Heart left ventricle (tissue), 16 donors: ENCODE results near the gene CTDSP2. TPM values are rescaled to one million over a fixed set of nuclear protein-coding genes. Genes with fewer than 3 reads are reported as not detected.
"Not testable (repeated sequence)": the region's sequence is repeated elsewhere in the genome, so short reads cannot be mapped to it uniquely, and the experiment has no call there.

Source experiments
- ATAC-seq, 4 donors: fragments of 200-7000 bp; cut with Tn5 transposase; one replicate each; pipeline ENCODE4 v1.9.1; 2020 to 2022; ENCODE audit warnings: moderate library complexity in 4 of 4, mild to moderate bottlenecking in 3 of 4, moderate number of reproducible peaks in 1 of 4
- DNase-seq, 5 donors: peaks; one replicate each; pipeline ENCODE4 v3.0.0-alpha.2; 2020
- H3K27ac ChIP-seq, 12 donors: fragments of 200-600 bp; sonication (generic) in 4 of 12; one replicate each; pipeline versions ENCODE4 v1.5.0 to v1.8.0; 2016 to 2022; ENCODE audit warnings: mild to moderate bottlenecking in 2 of 12
- H3K27me3 ChIP-seq, 9 donors: fragments of 200-600 bp; sonication (generic) in 2 of 9; one replicate each; pipeline versions ENCODE4 v1.5.1 to v1.8.0; 2016 to 2022; ENCODE audit warnings: mild to moderate bottlenecking in 3 of 9
- H3K36me3 ChIP-seq, 9 donors: fragments of 200-600 bp; sonication (generic) in 2 of 9; one replicate each; pipeline versions ENCODE4 v1.5.0 to v1.8.0; 2018 to 2022; ENCODE audit warnings: mild to moderate bottlenecking in 2 of 9
- H3K4me1 ChIP-seq, 12 donors: fragments of 200-600 bp; sonication (generic) in 4 of 12; one replicate each; pipeline versions ENCODE4 v1.5.0 to v1.8.0; 2016 to 2022; ENCODE audit warnings: mild to moderate bottlenecking in 3 of 12
- H3K4me3 ChIP-seq, 12 donors: fragments of 200-600 bp; sonication (generic) in 4 of 12; one replicate each; pipeline versions ENCODE4 v1.5.0 to v1.8.0; 2017 to 2022; ENCODE audit warnings: mild to moderate bottlenecking in 9 of 12, moderate library complexity in 4 of 12
- H3K9me3 ChIP-seq, 12 donors: fragments of 200-600 bp; sonication (generic) in 4 of 12; one replicate each; pipeline versions ENCODE4 v1.5.0 to v1.8.0; 2016 to 2022; ENCODE audit warnings: mild to moderate bottlenecking in 1 of 12
- POLR2A ChIP-seq, 2 donors: fragments of 450-650 bp; IDR thresholded peaks; one replicate each; pipeline ENCODE4 v1.6.1; 2017; ENCODE audit warnings: antibody characterized with exemption in 2 of 2, mild to moderate bottlenecking in 2 of 2, moderate library complexity in 2 of 2
- whole genome bisulfite sequencing, 4 donors: extraction: QIAGEN DNeasy Blood & Tissue Kit in 2 of 4; methylation state at CpG; one replicate each; pipeline versions ENCODE4 v1.1.5 to v1.1.7; 2013 to 2018; 5-methylcytosine and 5-hydroxymethylcytosine counted together
- intact Hi-C, 10 donors: fragments of 100-400 bp; cut with DNase I; formaldehyde crosslinking; loops; one replicate each; pipeline versions ENCODE4 v1.11.1 to v1.14.2; 2022
- polyA plus RNA-seq, 2 donors: library from polyadenylated mRNA; stranded (reverse); fragments of 200-250 nt; gene quantifications; one replicate each; pipeline ENCODE4 v1.2.3, GENCODE V29; 2013
- total RNA-seq, 9 donors: library from RNA; depleted of rRNA in 2 of 9; stranded (reverse); fragments of >200 nt in 2 of 9; fragmentation: NEBNext Ultra II Directional in 3 of 9; extraction: Animal tissue kit (Norgen Biotek cat#: 25700) in 3 of 9; gene quantifications; one replicate each; pipeline versions ENCODE4 v1.1.0 to v1.2.4, GENCODE V29; 2016 to 2023
- TF ChIP-seq, protein P1 (sequence below), 12 donors: fragments of 200-600 bp; sonication (generic) in 4 of 12; IDR thresholded peaks; one replicate each; pipeline versions ENCODE4 v1.5.0 to v1.8.0; 2018 to 2022; ENCODE audit warnings: antibody characterized with exemption in 12 of 12, mild to moderate bottlenecking in 5 of 12
- donor health status: ischemic (EF 13 %, LVEDD 7.1; RV severe dilation, severe dysfunction).
- donor health status: healthy with polysubstance abuse.
- donor health status: DM: no; HTN: yes; CAD: no.
- donor health status: DM: no; HTN: no; CAD: no.
- donor health status: ischemic (EF 25% LVEDD 6.9; RV normal size, moderate dysfunction).
- donor health status: ischemic (EF 25% LVEDD 5.7; RV mildly dilated, moderate dysfunction).
- donor health status: healthy.
- donor health status: DM: yes; HTN: yes; CAD: no.
- donor health status: ischemic (EF 35%, LVEDD 5.7; RV mildly dilated, moderate dysfunction).
- donor health status: nonischemic (EF 11% LVEDD 7.7; RV severe dilation, severe dysfunction).
- donor health status: DM: yes; HTN: yes; CAD: no.
- donor health status: PGD.
- donor health status: ischemic (EF 29% LVEDD 5.4; RV normal size, mild dysfunction).
- donor health status: nonischemic (EF 23%, LVEDD 6.1; RV moderate dilation, normal function).

The CTDSP2 gene
- total and polyA plus RNA-seq, 11 donors, result 28.0 to 191 (median 82.9) TPM

GRCh38 chr12:57775044-57775443 lies 71.5 kb downstream of the CTDSP2 start:
- no peak overlapping the region for H3K27ac ChIP-seq
- WGBS, 4 donors, result 86 to 95% (median 89%) methylated on average over 3 of the region's 3 CpGs
- no peak for TF ChIP-seq POLR2A (IDR thresholded peaks at IDR 0.05)
- TF ChIP-seq, protein P1, sequence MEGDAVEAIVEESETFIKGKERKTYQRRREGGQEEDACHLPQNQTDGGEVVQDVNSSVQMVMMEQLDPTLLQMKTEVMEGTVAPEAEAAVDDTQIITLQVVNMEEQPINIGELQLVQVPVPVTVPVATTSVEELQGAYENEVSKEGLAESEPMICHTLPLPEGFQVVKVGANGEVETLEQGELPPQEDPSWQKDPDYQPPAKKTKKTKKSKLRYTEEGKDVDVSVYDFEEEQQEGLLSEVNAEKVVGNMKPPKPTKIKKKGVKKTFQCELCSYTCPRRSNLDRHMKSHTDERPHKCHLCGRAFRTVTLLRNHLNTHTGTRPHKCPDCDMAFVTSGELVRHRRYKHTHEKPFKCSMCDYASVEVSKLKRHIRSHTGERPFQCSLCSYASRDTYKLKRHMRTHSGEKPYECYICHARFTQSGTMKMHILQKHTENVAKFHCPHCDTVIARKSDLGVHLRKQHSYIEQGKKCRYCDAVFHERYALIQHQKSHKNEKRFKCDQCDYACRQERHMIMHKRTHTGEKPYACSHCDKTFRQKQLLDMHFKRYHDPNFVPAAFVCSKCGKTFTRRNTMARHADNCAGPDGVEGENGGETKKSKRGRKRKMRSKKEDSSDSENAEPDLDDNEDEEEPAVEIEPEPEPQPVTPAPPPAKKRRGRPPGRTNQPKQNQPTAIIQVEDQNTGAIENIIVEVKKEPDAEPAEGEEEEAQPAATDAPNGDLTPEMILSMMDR (IDR thresholded peaks at IDR 0.05), result no peak
- intact Hi-C loops, result no loop called here
- no peaks in the 10 kb centered on the region for H3K9me3 ChIP-seq
- no peak overlapping the region for H3K4me3 ChIP-seq
- peaks cover 0 to 21% (median 6%) of the 10 kb centered on the region in 9 donors for H3K36me3 ChIP-seq
- no peak for ATAC-seq
- no peak for DNase-seq
- H3K27me3 ChIP-seq, result no peaks in the 10 kb centered on the region
- H3K4me1 ChIP-seq, result peaks cover 0 to 27% (median 15%) of the 10 kb centered on the region in 12 donors

DNA sequence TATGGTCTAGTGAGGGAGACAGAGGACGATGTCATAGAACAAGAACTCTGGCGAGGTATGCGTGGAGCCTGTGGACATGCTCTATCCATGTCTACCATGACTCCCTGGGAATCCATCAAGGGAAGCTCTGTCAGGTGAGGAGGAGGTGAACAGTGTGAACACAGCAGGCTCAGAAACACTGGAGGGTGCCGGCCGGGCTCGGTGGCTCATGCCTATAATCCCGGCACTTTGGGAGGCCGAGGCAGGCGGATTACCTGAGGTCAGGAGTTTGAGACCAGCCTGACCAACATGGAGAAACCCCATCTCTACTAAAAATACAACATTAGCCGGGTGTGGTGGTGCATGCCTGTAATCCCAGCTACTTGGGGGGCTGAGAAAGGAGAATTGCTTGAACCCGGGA lies 71.9 kb downstream of the CTDSP2 start:
- H3K27me3 ChIP-seq, ATAC-seq, H3K9me3 ChIP-seq, H3K27ac ChIP-seq, DNase-seq, H3K4me3 ChIP-seq, intact Hi-C loops: not testable (repeated sequence)
- peaks cover 0 to 27% (median 15%) of the 10 kb centered on the region in 12 donors for H3K4me1 ChIP-seq
- peaks cover 0 to 24% (median 9%) of the 10 kb centered on the region in 9 donors for H3K36me3 ChIP-seq
- WGBS, 4 donors, result 91 to 96% (median 92%) methylated on average over 11 of the region's 11 CpGs

- Histone ChIP-seq H3K4me1 (peaks cover 0 to 27% (median 15%) of the 10 kb centered on the region in 12 donors), H3K36me3 (peaks cover 0 to 36% (median 11%) of the 10 kb centered on the region in 9 donors), H3K9me3 (no peaks in the 10 kb centered on the region), H3K27ac (peak within 1 kb of the TSS; percentile 41 to 95 (median 90)), H3K27me3 (peaks cover 0 to under 1% (median 0%) of the 10 kb centered on the region in 9 donors), H3K4me3 (peak within 1 kb of the TSS; percentile 59 to 94 (median 74))
- ATAC-seq (peak; percentile 52 to 69 (median 68)), DNase-seq (peak; percentile 74 to 83 (median 75))
- intact Hi-C loops, result loop anchor here in 1 of 10 donors (1.0 kb wide), 1 partner anchor 20 kb away; the partner anchor contains the start of gene CDK4
- TF ChIP-seq, protein P1 (IDR thresholded peaks at IDR 0.05), result no peak
- no peak for TF ChIP-seq POLR2A (IDR thresholded peaks at IDR 0.05)
- WGBS, 4 donors, result 2 to 6% (median 3%) methylated on average over 46 to 67 of the region's 67 CpGs
Measured at GRCh38 chr12:57772429-57773322, 73.9 kb downstream of the CTDSP2 start, which contains the start of gene EEF1AKMT3. Gene EEF1AKMT3 (plus strand): TSS chr12:57772614. CDS start chr12:57772725, 111 bp downstream.

GRCh38 chr12:57771873-57772428 lies 74.6 kb downstream of the CTDSP2 start, which contains the start of gene METTL1:
Gene METTL1 (minus strand): TSS chr12:57772105. CDS start chr12:57772083, 22 bp downstream.
- ATAC-seq (peak; percentile 94 to 98 (median 95)), DNase-seq (peak; percentile 93 to 96 (median 95))
- TF ChIP-seq, protein P1 (IDR thresholded peaks at IDR 0.05), result no peak
- peak in 1 of 2 donors; percentile 49 for TF ChIP-seq POLR2A (IDR thresholded peaks at IDR 0.05)
- Histone ChIP-seq H3K9me3 (no peaks in the 10 kb centered on the region), H3K4me3 (peak within 1 kb of the TSS; percentile 59 to 94 (median 74)), H3K36me3 (peaks cover 0 to 36% (median 11%) of the 10 kb centered on the region in 9 donors), H3K27ac (peak within 1 kb of the TSS; percentile 41 to 95 (median 90)), H3K27me3 (peaks cover 0 to 6% (median 0%) of the 10 kb centered on the region in 9 donors), H3K4me1 (peaks cover 0 to 30% (median 16%) of the 10 kb centered on the region in 12 donors)
- WGBS, 4 donors, result 0% methylated on average over 27 to 28 of the region's 28 CpGs
- intact Hi-C loops, result loop anchor here in 1 of 10 donors (1.0 kb wide), 1 partner anchor 20 kb away; the partner anchor contains the start of gene CDK4
